Loucy (cell line): ENCODE data around the gene STAP2.

ENCODE experiments used
- H2AFZ ChIP-seq: fragments of 200-600 bp; sonication (generic); 2 replicates; pipeline ENCODE4 v1.6.0; 2016; ENCODE audit warnings: antibody characterized with exemption, mild to moderate bottlenecking, low read length, moderate library complexity
- H3F3A ChIP-seq: fragments of 200-600 bp; 2 replicates; pipeline ENCODE4 v1.6.0; 2016; ENCODE audit warnings: antibody characterized with exemption, low read depth, mild to moderate bottlenecking
- H3K27me3 ChIP-seq: fragments of 200-600 bp; sonication (generic); 2 replicates; pipeline ENCODE4 v1.6.1; 2014; ENCODE audit warnings: low read length, mild to moderate bottlenecking; ENCODE audit not compliant: insufficient read depth, poor library complexity, severe bottlenecking
- H3K36me3 ChIP-seq: fragments of 200-600 bp; sonication (generic); 2 replicates; pipeline ENCODE4 v1.6.1; 2016; ENCODE audit warnings: low read length; ENCODE audit not compliant: insufficient read depth
- H3K4me1 ChIP-seq: fragments of 200-600 bp; sonication (generic); 2 replicates; pipeline ENCODE4 v1.5.1; 2014; ENCODE audit warnings: low read length, mild to moderate bottlenecking; ENCODE audit not compliant: insufficient read depth, poor library complexity, severe bottlenecking
- H3K4me2 ChIP-seq: fragments of 200-600 bp; sonication (generic); 2 replicates; pipeline ENCODE4 v1.6.0; 2014; ENCODE audit warnings: antibody characterized with exemption, low read length, low read depth, mild to moderate bottlenecking; ENCODE audit not compliant: poor library complexity, severe bottlenecking
- H3K4me3 ChIP-seq: fragments of 200-600 bp; sonication (generic); 2 replicates; pipeline ENCODE4 v1.5.1; 2014; ENCODE audit warnings: low read length, mild to moderate bottlenecking, mixed read lengths; ENCODE audit not compliant: poor library complexity, severe bottlenecking
- H3K79me2 ChIP-seq: fragments of 200-600 bp; sonication (generic); 2 replicates; pipeline ENCODE4 v1.6.1; 2014; ENCODE audit warnings: low read length; ENCODE audit not compliant: insufficient read depth
- H3K9ac ChIP-seq: fragments of 200-600 bp; sonication (generic); 2 replicates; pipeline ENCODE4 v1.6.0; 2014; ENCODE audit warnings: mild to moderate bottlenecking, low read depth, low read length, moderate library complexity; ENCODE audit not compliant: poor library complexity, severe bottlenecking
- H3K9me2 ChIP-seq: fragments of 200-600 bp; sonication (generic); replicated peaks from 2 replicates; pipeline ENCODE4 v1.6.1; 2016; ENCODE audit warnings: low read depth, low read length, mixed read lengths
- H3K9me3 ChIP-seq: fragments of 200-600 bp; sonication (generic); 2 replicates; pipeline ENCODE4 v1.6.1; 2014; ENCODE audit warnings: mild to moderate bottlenecking, antibody characterized with exemption, low read length, low read depth; ENCODE audit not compliant: insufficient read depth
- H4K20me1 ChIP-seq: fragments of 200-600 bp; sonication (generic); 2 replicates; pipeline ENCODE4 v1.6.0; 2014; ENCODE audit warnings: antibody characterized with exemption, low read length, mild to moderate bottlenecking; ENCODE audit not compliant: insufficient read depth, poor library complexity, severe bottlenecking
- EZH2phosphoT487 ChIP-seq: fragments of 200-600 bp; IDR thresholded peaks from 2 replicates; pipeline ENCODE4 v1.6.1; 2018; ENCODE audit warnings: antibody characterized with exemption, mild to moderate bottlenecking, moderate library complexity, borderline replicate concordance
- TF ChIP-seq, protein P1 (sequence below): fragments of 200-600 bp; sonication (generic); conservative IDR thresholded peaks from 2 replicates; pipeline ENCODE4 v1.5.1; 2014; ENCODE audit warnings: mild to moderate bottlenecking, antibody characterized with exemption, low read length

The STAP2 gene

DNA sequence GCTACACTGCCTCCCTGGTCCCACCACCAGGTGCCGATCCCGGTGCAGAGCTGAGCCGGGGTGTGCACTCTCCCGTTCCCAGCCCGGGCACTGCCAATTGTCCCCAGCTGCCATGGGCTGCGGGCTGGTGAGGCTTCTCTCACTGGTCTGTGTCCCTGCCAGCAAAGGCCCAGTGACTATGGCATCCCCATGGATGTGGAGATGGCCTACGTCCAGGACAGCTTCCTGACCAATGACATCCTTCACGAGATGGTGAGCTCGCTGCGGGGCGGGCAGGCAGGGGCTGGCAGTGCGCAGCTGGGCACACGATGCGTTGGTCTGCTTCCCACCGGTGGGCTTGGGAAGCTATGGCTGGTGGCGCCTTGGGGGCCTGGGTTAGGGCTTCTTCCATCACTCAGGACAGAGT lies 19.3 kb upstream of the STAP2 start:
- Histone ChIP-seq H3K4me1 (no peaks in the 10 kb centered on the region), H3K36me3 (peaks cover 39% of the 10 kb centered on the region; the same call in 1 of the 2 replicates), H3F3A (no peaks in the 10 kb centered on the region), H3K9me3 (no peaks in the 10 kb centered on the region), H3K4me3 (no peak overlapping the region), H2AFZ (no peak overlapping the region), H3K9me2 (no peaks in the 10 kb centered on the region), H3K9ac (no peak overlapping the region), H4K20me1 (peaks cover under 1% of the 10 kb centered on the region), H3K79me2 (no peaks in the 10 kb centered on the region), H3K27me3 (no peaks in the 10 kb centered on the region), H3K4me2 (no peak overlapping the region)
- TF ChIP-seq, protein P1, sequence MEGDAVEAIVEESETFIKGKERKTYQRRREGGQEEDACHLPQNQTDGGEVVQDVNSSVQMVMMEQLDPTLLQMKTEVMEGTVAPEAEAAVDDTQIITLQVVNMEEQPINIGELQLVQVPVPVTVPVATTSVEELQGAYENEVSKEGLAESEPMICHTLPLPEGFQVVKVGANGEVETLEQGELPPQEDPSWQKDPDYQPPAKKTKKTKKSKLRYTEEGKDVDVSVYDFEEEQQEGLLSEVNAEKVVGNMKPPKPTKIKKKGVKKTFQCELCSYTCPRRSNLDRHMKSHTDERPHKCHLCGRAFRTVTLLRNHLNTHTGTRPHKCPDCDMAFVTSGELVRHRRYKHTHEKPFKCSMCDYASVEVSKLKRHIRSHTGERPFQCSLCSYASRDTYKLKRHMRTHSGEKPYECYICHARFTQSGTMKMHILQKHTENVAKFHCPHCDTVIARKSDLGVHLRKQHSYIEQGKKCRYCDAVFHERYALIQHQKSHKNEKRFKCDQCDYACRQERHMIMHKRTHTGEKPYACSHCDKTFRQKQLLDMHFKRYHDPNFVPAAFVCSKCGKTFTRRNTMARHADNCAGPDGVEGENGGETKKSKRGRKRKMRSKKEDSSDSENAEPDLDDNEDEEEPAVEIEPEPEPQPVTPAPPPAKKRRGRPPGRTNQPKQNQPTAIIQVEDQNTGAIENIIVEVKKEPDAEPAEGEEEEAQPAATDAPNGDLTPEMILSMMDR, result no peak
- no peak for TF ChIP-seq EZH2phosphoT487

DNA sequence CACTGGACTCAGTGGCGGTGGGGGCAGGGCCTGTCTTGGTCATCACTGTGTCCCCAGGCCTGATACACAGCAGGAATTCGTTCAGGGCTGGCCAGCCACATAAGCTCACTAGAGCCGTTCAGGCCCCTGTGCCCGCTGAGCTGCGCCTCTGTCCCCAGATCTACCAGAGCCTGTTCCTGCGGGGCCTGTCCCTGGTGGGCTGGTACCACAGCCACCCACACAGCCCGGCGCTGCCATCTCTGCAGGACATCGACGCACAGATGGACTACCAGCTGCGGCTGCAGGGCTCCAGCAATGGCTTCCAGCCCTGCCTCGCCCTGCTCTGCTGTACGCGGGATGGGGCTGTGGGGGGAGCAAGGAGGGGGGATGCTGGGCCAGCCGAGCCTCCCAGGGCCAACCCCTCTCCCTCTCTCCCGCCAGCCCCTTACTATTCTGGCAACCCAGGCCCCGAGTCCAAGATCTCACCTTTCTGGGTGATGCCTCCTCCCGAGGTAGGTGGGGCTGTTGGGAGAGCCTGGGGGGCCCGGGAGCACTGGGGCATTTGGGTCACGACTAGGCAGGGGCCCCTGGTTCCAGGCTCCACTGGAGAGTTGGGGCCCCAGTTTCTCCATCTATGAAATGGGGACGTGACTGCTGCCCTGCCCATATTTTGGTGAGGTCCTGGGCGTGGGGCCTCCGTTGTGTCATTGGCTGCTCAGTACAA lies 18.6 kb upstream of the STAP2 start:
- no peaks in the 10 kb centered on the region for H3K79me2 ChIP-seq
- TF ChIP-seq EZH2phosphoT487, result no peak
- TF ChIP-seq, protein P1, result no peak
- no peak overlapping the region for H3K4me3 ChIP-seq
- H3K9ac ChIP-seq, result no peak overlapping the region
- H3K27me3 ChIP-seq, result no peaks in the 10 kb centered on the region
- no peaks in the 10 kb centered on the region for H3F3A ChIP-seq
- H4K20me1 ChIP-seq, result peaks cover 3% of the 10 kb centered on the region
- no peaks in the 10 kb centered on the region for H3K9me3 ChIP-seq
- H2AFZ ChIP-seq, result no peak overlapping the region
- H3K4me2 ChIP-seq, result no peak overlapping the region
- H3K36me3 ChIP-seq, result peaks cover 32% of the 10 kb centered on the region; the same call in 1 of the 2 replicates
- H3K9me2 ChIP-seq, result no peaks in the 10 kb centered on the region
- no peaks in the 10 kb centered on the region for H3K4me1 ChIP-seq

DNA sequence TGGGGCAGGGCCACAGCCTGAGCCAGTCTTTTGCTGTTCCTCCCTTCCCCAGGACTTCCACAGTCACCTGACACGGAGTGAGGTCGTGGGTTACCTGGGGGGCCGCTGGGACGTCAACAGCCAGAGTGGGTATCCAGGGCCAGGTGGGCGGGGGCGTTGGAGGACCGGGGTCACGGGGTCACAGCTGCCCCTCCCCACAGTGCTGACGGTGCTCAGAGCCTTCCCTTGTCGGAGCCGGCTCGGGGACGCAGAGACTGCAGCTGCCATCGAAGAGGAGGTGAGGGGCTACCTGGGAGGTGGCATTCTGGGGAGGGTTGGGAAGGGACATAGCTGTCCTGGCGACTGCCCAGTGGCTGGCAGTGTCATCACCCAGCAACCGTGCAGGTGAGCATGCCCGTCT lies 16.3 kb upstream of the STAP2 start:
- H3K4me2 ChIP-seq, result no peak overlapping the region
- H3K9me2 ChIP-seq, result no peaks in the 10 kb centered on the region
- H3K4me1 ChIP-seq, result no peaks in the 10 kb centered on the region
- peaks cover 3% of the 10 kb centered on the region for H4K20me1 ChIP-seq
- H3K9me3 ChIP-seq, result no peaks in the 10 kb centered on the region
- TF ChIP-seq, protein P1, result no peak
- no peak for TF ChIP-seq EZH2phosphoT487
- no peaks in the 10 kb centered on the region for H3F3A ChIP-seq
- no peaks in the 10 kb centered on the region for H3K27me3 ChIP-seq
- H2AFZ ChIP-seq, result no peak overlapping the region
- H3K4me3 ChIP-seq, result no peak overlapping the region
- no peaks in the 10 kb centered on the region for H3K79me2 ChIP-seq
- peaks cover 13% of the 10 kb centered on the region; the same call in 1 of the 2 replicates for H3K36me3 ChIP-seq
- H3K9ac ChIP-seq, result no peak overlapping the region
